ENCODE data around the gene DDRGK1. TPM values are rescaled to one million over a fixed set of nuclear protein-coding genes. Genes with fewer than 3 reads are reported as not detected.
A peak's percentile ranks its signal among the peaks of the same experiment; 100 is the strongest.

The DDRGK1 gene
- total RNA-seq, 1 donor: 26.8 TPM

DNA sequence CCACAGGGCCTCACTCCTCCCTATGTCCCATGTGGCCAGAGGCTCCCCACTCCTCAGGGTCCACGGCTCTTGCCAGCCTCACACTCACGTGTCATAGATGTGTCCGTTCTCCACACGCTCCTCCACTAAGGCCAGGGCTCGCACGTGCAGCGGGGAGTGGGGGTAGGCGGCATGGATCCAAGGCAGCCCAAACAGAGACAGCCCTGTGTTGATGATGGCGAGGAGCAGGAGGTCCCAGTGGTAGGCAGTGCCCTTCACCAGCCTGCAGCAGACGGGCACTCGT, 24.2 kb upstream of the DDRGK1 start:
- Histone ChIP-seq H4K20me1 (ENCODE audit: insufficient read depth, low read length) (no peaks in the 10 kb centered on the region), H2AFZ (ENCODE audit: low read length) (no peak overlapping the region), H3K4me2 (ENCODE audit: insufficient read depth, low read length) (no peak overlapping the region), H3K27ac (ENCODE audit: low read depth, low read length) (no peak overlapping the region), H3K4me3 (ENCODE audit: insufficient read depth, low read length) (no peak overlapping the region), H3K4me1 (ENCODE audit: insufficient read depth, low read length) (no peaks in the 10 kb centered on the region), H3K79me2 (ENCODE audit: insufficient read depth, low read length) (no peaks in the 10 kb centered on the region), H3K36me3 (ENCODE audit: insufficient read depth, low read length) (no peaks in the 10 kb centered on the region), H3K27me3 (ENCODE audit: insufficient read depth, low read length) (no peaks in the 10 kb centered on the region), H3K9me3 (ENCODE audit: low read depth, low read length) (no peaks in the 10 kb centered on the region)
- TF ChIP-seq, protein P1, sequence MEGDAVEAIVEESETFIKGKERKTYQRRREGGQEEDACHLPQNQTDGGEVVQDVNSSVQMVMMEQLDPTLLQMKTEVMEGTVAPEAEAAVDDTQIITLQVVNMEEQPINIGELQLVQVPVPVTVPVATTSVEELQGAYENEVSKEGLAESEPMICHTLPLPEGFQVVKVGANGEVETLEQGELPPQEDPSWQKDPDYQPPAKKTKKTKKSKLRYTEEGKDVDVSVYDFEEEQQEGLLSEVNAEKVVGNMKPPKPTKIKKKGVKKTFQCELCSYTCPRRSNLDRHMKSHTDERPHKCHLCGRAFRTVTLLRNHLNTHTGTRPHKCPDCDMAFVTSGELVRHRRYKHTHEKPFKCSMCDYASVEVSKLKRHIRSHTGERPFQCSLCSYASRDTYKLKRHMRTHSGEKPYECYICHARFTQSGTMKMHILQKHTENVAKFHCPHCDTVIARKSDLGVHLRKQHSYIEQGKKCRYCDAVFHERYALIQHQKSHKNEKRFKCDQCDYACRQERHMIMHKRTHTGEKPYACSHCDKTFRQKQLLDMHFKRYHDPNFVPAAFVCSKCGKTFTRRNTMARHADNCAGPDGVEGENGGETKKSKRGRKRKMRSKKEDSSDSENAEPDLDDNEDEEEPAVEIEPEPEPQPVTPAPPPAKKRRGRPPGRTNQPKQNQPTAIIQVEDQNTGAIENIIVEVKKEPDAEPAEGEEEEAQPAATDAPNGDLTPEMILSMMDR (IDR thresholded peaks at IDR 0.05; ENCODE audit: extremely low read depth, low read depth, low read length): no peak
- peak; percentile 60 for DNase-seq (ENCODE audit: insufficient read length, low spot score, missing footprints)

DNA sequence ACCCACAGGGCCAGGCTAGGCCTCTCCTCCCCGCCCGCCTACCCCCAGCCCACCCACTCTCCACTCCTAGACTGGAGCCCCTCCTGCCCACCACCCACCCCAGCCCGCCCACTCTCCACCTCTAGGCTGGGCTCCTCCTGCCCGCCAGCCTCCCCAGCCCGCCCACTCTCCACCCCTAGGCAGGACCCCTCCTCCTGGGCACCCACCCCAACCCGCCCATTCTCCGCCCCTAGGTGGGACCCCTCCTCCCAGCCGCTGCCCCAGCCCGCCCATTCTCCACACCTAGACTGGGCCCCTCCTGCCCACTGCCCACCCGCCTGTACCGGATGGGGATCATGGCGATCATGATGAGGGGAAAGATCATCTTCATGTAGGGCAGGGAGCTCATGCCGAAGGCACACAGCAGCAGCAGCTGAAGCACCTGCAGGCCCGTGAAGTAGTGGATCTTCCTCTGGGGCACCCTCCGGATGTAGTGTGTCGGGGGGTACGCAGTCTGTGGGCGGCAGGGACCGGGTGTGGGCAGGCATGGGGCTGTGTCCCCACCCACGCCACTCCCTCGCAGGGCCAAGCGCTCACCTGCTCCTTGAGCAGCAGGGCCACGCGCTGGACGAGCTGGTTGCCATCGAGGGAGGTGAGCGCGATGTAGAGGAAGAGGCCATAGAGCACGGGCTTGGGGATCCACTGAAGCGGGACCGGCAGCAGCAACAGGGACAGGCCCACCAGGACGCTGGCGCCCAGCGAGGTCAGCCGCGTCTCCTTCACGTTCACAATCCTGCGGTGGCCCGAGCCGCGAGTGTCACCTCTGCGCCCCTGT, 23.7 kb upstream of the DDRGK1 start:
- peak; percentile 79 for DNase-seq (ENCODE audit: insufficient read length, low spot score, missing footprints)
- Histone ChIP-seq H3K79me2 (ENCODE audit: insufficient read depth, low read length) (no peaks in the 10 kb centered on the region), H3K4me3 (ENCODE audit: insufficient read depth, low read length) (no peak overlapping the region), H3K27me3 (ENCODE audit: insufficient read depth, low read length) (no peaks in the 10 kb centered on the region), H3K27ac (ENCODE audit: low read depth, low read length) (no peak overlapping the region), H3K4me2 (ENCODE audit: insufficient read depth, low read length) (no peak overlapping the region), H2AFZ (ENCODE audit: low read length) (no peak overlapping the region), H3K4me1 (ENCODE audit: insufficient read depth, low read length) (no peaks in the 10 kb centered on the region), H3K36me3 (ENCODE audit: insufficient read depth, low read length) (peaks cover 2% of the 10 kb centered on the region), H3K9me3 (ENCODE audit: low read depth, low read length) (no peaks in the 10 kb centered on the region), H4K20me1 (ENCODE audit: insufficient read depth, low read length) (no peaks in the 10 kb centered on the region)
- TF ChIP-seq, protein P1 (IDR thresholded peaks at IDR 0.05; ENCODE audit: extremely low read depth, low read depth, low read length): no peak

DNA sequence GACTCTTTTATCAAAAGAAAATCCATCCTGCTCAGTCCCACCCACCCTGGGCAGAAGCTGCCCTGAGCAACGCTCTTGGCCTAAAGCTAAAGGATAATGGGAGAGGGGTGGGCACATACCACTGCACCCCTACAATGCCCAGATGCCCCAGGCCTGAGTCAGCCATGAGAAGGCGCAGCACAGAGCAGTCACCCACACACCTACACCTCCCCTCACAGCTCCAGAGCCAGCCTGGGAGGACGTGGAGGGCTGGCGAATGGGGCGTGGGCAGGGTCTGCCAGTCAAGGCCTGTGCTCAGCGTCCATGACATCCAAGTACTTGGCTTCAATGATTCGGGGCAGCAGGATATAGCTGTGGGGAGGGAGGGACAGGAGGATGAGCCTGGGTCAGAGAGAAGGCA, 23.0 kb upstream of the DDRGK1 start:
- Histone ChIP-seq H3K79me2 (ENCODE audit: insufficient read depth, low read length) (no peaks in the 10 kb centered on the region), H3K9me3 (ENCODE audit: low read depth, low read length) (no peaks in the 10 kb centered on the region), H3K36me3 (ENCODE audit: insufficient read depth, low read length) (peaks cover 7% of the 10 kb centered on the region), H3K4me1 (ENCODE audit: insufficient read depth, low read length) (no peaks in the 10 kb centered on the region), H2AFZ (ENCODE audit: low read length) (no peak overlapping the region), H4K20me1 (ENCODE audit: insufficient read depth, low read length) (no peaks in the 10 kb centered on the region), H3K4me2 (ENCODE audit: insufficient read depth, low read length) (no peak overlapping the region), H3K27ac (ENCODE audit: low read depth, low read length) (no peak overlapping the region), H3K27me3 (ENCODE audit: insufficient read depth, low read length) (no peaks in the 10 kb centered on the region), H3K4me3 (ENCODE audit: insufficient read depth, low read length) (no peak overlapping the region)
- DNase-seq (ENCODE audit: insufficient read length, low spot score, missing footprints): peak; percentile 82
- TF ChIP-seq, protein P1 (IDR thresholded peaks at IDR 0.05; ENCODE audit: extremely low read depth, low read depth, low read length): no peak

DNA sequence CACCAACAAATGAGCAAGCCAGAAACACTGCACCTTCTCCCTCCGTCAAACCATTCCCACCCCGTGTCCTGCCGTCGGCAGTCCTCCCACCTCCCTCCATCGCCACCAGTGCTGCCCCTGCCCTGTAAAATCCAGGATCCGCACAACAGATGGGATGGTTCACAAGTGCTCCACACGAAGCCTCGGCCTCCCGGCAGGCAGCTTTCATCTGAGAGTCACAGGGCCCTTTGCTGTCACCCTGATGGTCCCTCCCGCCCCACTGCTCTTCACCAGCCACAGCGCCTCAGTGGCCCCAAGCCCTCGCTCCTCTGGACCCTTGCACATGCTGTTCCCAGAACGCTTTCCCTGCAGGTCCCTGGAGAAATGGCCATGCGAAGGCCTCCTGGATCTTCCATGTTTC, 22.4 kb upstream of the DDRGK1 start:
- Histone ChIP-seq H3K4me2 (ENCODE audit: insufficient read depth, low read length) (no peak overlapping the region), H3K9me3 (ENCODE audit: low read depth, low read length) (no peaks in the 10 kb centered on the region), H3K36me3 (ENCODE audit: insufficient read depth, low read length) (peaks cover 11% of the 10 kb centered on the region), H3K27ac (ENCODE audit: low read depth, low read length) (no peak overlapping the region), H3K27me3 (ENCODE audit: insufficient read depth, low read length) (no peaks in the 10 kb centered on the region), H4K20me1 (ENCODE audit: insufficient read depth, low read length) (no peaks in the 10 kb centered on the region), H2AFZ (ENCODE audit: low read length) (no peak overlapping the region), H3K79me2 (ENCODE audit: insufficient read depth, low read length) (no peaks in the 10 kb centered on the region), H3K4me1 (ENCODE audit: insufficient read depth, low read length) (no peaks in the 10 kb centered on the region), H3K4me3 (ENCODE audit: insufficient read depth, low read length) (no peak overlapping the region)
- TF ChIP-seq, protein P1 (IDR thresholded peaks at IDR 0.05; ENCODE audit: extremely low read depth, low read depth, low read length): no peak
- DNase-seq (ENCODE audit: insufficient read length, low spot score, missing footprints): no peak
